Measurements from ENCODE around the gene UPF3B.
"Not testable (repeated sequence)": the region's sequence is repeated elsewhere in the genome, so short reads cannot be mapped to it uniquely, and the experiment has no call there.

The UPF3B gene

DNA sequence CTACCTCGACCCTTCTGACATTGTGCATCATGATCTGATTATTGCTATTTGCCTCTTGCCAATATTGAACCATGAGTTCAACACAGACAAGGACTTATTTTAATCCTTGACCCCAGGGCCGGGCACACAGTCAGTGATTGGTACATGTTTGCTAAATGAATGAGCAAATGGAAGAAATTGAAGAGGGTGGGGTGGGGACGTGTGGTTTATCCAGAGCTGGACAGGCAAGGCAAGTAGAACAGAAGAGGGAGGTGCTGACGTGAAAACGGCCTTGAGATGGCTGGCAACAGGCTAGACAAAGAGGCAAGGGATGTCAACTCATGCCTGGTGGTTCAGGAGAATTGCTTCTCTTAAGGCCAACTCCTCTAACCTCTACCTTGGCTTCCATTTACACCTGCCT is 28.5 kb downstream of the UPF3B start:
- DNase-seq, result not testable (repeated sequence)

DNA sequence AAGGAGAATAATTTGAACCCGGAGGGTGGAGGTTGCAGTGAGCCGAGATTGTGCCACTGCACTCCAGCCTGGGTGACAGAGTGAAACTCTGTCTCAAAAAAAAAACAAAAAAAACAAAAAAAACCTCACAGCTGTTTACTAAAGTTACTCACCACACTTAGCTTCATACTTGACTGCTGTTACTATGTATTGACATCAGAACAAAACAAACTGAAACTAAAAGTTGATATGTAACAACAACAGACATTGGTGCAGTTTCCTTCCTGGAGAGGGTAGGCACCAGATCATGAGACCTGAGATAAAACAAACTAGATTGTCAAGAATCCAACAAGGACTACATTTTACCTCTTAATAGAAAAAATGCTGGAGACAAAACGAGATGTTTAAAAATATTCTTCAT is 31.1 kb downstream of the UPF3B start:
- not testable (repeated sequence) for DNase-seq

- no peak for DNase-seq
Measured at GRCh38 chrX:119817130-119817690, 35.6 kb downstream of the UPF3B start.

DNA sequence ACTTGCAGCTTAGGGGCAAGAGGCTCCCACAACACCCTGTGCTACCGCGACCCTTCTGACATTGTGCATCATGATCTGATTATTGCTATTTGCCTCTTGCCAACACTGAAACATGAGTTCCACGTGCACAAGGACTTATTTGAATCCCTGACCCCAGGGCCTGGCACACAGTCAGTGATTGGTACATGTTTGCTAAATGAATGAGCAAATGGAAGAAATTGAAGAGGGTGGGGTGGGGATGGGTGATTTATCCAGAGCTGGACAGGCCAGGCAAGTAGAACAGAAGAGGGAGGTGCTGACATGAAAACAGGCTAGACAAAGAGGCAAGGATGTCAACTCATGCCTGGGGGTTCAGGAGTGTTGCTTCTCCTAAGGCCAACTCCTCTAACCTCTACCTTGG is 36.5 kb downstream of the UPF3B start:
- no peak for DNase-seq

GRCh38 chrX:119809185-119809666 is 43.5 kb downstream of the UPF3B start:
- no peak for DNase-seq

GRCh38 chrX:119808461-119808860 is 44.3 kb downstream of the UPF3B start:
- not testable (repeated sequence) for DNase-seq

DNA sequence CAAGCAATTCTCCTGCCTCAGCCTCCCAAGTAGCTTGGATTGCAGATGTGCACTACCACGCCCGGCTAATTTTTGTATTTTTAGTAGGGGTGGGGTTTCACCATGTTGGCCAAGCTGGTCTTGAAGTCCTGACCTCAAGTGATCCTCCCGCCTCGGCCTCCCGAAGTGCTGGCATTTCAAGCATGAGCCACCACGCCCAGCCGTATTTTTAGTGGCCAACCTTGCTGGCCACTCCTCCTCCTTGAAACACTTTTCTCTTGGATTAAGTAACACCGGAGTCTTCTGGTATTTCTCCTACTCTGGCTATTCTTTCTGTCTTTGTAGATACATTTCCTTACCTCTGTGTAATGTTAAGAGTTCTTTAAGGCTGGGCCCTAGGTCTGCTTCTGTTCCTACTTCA is 50.2 kb downstream of the UPF3B start:
- no peak for DNase-seq

GRCh38 chrX:119801253-119802221 is 51.2 kb downstream of the UPF3B start:
- DNase-seq, result no peak

GRCh38 chrX:119791437-119792231 is 61.1 kb downstream of the UPF3B start, which contains the start of gene RPL39:
TSS of gene RPL39 (minus strand) at chrX:119791630. CDS start at chrX:119791576, 54 bp downstream.
- peak; percentile 81 for DNase-seq

DNA sequence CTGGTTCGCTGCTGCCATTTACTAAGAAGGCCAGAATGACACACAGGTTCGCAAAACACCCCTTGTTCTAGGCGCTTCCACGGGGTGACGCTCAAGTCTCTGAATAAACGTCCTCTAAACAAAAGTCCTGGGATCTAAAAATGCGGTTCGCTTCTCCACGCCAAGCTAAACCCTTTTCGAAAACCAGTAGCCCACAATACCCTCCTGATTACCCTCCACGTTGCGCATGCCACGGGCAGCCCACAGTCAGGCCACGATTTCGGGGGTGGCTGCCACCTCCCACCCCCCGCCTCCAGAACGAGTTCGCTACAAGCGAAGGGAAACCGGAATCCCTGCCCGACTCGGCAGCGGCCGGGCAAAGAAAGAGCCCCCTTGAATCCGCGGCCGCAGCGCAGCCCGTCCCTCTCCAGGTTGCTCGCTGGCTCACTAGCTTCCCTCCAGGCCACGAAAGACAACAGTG is 61.8 kb downstream of the UPF3B start:
- DNase-seq, result peak; percentile 54

DNA sequence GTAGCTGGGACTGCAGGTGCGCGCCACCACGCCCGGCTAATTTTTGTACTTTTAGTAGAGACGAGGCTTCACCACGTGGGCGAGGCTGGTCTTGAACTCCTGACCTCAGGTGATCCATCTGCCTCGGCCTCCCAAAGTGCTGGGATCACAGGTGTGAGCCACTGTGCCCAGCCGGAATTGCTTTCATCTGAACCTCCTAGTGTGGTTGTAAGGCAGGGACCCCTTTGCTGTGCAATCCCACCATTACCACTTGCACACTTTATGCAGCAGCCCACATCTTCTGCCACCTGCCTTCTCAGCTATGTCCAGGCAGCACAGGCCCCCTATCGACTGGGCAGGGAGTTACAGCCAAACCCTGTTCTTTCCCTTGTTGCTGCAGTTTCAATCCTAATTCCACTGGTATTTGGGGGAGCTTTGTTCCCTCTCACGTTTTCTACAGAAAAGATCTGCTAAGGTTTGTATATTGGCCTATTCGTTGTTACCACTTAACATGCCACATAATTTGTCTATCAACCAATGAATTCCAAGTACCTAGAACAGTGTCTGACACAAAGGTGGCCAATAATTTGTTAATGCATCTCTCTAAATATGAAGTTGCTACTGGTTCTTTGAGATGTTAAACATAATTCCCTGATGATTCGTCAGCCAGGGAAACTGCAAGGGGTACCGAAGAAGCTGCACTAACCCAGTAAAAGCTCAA is 67.9 kb downstream of the UPF3B start:
- DNase-seq, result peak; percentile 49

Measured in activated naive CD4-positive, alpha-beta T cell treated with anti-CD3 and anti-CD28 coated beads, Interleukin-2, amount 50 U/mL, for 16 hours (primary cell).